Measurements from ENCODE around the gene COL15A1.
A peak's percentile ranks its signal among the peaks of the same experiment; 100 is the strongest.

Gene COL15A1

DNA sequence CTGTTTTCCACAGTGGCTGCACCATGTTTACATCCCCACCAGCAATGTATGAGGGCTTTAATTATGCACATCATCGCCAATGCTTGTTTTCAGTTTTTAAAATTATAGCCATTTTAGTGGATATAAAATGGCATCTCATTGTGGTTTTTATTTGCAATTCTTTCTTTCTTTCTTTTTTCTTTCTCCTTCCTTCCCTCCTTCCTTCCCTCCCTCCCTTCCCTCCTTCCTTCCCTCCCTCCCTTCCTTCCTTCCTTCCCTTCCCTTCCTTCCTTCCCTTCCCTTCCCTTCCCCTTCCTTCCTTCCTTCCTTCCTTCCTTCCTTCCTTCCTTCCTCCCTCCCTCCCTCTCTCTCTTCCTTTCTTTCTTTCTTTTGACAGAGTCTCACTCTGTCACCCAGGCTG, 6.6 kb downstream of the COL15A1 start:
- DNase-seq: no peak

DNA sequence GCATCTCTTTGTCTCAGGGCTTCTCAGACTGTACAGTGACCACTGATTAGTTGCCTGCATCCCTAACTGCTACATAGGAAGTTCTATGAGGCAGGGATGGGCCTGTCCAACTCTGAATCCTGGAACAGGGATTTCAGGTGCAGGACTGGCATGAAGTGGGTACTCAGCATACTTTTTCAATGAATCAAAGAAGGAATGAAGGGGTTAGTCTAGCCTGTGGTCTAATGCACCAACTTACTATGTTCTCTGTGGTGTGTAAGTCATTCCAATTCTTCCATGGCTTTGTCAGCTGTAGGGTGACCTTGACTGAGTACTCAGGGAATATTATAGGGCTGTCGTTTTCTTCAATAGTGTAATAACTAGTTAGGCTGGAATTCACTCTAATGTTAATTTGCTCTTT, 8.3 kb downstream of the COL15A1 start:
- DNase-seq: no peak

DNA sequence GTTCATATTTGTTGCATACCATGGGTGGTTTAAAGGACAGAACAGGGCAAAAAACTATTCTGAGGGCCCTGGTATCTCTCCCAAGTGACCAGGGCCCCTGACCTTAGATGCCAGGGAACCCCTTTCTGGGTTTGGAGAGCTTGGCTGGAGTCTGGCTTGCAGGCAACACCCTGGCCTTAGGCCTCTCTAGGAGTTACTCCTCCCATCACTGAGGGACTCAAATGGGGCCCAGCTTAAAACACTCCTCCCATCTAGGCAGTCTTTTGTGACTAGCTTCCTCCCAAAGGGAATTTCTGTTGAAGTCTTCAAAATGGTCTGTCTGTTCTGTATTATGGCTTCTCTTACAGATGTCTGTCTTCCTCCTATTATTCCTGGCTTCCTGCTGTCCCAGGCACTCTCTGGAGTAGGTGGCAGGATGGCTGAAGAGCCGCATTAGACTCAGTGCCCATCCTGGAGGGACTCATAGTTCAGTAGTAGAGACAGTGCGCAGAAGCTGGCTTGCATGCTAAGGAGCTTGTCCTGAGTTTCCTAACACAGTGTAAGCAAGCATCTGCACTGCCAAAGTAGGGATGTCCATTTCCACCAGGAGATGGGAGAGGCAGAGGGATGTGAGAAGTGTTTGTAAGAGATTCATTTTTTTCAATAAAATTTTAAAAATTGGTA, 10.0 kb downstream of the COL15A1 start:
- no peak for DNase-seq

DNA sequence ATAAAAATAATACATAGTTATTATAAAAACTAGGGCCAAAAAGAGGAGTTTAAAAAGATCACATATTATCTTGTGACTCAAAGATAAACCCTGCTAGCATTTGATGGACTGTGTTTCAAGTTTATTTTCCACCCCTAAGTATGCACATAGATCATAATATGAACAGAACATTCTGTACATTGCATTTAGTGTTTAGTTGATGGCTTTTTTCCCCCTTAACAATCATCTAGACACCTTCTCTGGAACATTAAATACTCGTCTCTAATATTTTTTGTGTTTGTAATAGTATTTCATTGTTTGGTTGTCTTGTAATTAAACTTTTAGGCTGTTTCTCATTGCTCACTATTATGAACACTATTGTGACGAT, 10.5 kb downstream of the COL15A1 start:
- DNase-seq: no peak

DNA sequence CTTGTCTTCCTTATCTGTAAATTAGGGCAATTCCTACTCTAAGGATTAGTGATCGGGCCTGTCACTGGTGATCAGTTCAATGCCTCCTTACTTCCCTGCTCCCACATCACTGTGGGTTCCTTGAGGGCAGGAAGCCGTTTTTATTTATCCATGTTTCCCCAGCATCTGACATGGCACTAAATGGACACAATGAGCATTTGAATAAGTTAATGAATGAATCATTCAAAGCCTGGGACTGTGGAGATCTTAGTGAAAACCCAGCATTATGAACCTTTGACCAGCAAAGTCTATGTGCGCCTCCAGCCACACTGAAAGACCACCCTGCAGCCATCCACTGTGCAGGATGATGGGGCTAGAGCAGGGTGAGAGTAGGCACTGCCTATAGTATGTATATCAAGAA, 11.6 kb downstream of the COL15A1 start:
- DNase-seq: no peak

DNA sequence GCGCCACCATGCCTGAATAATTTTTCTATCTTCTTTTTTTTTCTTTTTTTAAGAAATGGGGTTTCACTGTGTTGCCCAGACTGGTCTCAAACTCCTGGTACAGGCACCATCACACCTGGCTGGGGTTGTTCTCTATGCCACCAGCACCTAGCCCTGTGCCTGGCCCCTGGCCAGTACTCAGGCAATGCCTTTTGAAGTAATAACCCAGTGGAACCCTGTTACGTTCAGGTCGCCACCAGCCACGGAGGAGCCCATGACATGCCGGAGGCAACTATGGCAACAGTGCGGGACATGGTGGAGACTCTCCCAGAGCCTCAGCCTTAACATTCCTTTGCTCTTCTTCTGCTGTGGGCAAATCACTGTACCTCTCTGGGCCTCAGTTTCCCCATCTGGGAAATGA, 14.1 kb downstream of the COL15A1 start:
- no peak for DNase-seq

DNA sequence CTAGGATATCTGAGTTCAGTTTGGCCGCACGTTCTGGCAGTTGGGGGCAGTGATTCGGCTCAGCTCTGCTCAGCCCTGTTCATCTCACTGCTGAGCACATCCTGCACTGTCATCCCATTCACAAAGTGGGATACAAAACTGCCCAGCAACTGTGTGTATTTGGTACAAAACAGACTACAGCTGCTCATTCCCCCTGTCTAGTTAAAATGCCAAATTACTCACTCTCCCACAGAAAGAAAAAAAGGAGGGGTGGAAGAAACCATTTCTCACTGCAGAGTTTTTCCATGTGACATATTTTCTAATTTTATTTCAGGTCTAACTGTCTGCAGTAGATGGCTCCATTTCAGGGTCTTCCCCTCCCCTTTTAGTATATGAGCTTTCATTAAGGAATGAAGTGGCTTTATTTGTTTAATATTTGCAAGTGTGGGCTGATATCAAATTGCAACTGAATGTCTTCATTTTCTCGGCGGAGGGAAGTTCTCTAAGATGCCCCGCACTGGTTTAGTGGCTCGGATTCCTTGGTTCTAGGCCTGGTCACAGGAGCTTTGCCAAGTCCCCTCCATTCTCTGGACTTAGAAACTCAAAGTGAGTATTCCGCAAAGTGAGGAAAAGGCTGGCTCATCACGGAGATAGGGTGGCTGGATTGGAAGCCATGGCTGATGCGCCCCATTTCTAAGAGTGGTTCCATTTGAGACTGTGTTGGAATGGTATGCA, 14.7 kb downstream of the COL15A1 start:
- no peak for DNase-seq

DNA sequence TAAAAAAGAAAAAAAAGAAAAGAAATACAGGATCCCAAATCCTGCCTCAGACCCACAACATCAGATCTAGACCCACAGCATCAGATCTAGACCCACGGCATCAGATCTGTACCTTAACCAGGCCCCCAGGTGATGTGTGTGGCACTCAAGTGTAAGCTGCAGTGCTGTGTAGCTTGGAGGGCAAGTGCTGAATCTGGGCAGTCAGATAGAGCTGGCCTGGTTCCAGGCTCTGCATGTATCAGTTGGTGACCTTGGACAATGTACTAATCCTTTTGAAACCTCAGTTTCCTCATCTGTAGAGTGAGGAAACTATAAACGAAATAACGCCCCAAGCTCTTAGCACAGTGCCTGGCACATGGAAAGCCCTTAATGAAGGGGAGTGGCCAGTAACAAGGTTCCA, 16.7 kb downstream of the COL15A1 start:
- DNase-seq: no peak

DNA sequence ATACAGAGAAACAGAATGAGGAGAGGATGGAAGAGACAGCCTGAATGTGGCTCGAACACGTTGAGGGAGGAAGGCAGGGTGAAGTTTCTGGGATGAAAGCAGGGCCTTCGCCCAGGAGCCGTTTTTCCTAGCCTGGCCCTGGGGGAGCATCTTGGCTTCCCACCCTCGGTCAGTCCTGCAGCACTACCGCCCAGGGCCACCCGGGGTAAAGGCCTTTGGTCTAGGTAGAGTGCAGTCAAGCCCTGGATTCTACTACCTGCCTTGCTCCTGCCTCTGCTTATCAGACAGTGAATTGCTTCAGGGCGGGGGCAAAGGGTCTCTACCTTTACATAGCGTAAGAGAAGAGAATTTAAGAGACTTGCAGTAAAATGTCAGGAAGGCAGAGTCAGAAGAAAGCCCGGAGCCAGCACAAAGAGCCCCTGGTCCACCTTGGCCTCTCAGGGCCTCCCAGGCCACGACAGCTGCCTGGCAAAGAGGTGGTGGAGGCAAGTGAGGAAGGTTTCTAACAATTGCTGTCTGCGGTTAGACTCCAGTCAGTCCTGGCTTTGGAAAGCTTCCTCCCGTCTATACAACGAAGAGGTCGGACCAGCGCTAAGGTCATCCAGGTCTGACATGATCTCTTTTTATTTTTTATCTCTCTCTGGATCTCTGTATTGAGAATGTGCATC, 17.9 kb downstream of the COL15A1 start:
- DNase-seq: no peak

DNA sequence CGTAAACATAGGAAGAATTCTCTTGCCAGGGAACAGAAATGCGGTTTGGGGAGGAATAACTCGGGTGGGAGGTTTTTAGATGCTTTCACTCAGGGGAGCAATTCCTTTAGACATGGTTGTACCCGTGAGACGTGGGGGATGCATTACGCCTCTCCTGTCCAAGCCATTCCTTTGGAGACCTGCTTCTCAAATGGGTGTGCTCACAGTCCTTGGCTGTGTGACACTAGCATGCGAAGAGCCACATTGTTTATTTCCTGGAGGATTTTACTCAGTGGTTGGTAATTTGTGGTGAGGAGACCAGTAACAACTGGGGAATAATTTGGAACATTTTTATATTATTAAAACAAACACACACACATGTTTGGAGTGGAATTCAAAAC, 18.5 kb downstream of the COL15A1 start:
- DNase-seq: no peak

DNA sequence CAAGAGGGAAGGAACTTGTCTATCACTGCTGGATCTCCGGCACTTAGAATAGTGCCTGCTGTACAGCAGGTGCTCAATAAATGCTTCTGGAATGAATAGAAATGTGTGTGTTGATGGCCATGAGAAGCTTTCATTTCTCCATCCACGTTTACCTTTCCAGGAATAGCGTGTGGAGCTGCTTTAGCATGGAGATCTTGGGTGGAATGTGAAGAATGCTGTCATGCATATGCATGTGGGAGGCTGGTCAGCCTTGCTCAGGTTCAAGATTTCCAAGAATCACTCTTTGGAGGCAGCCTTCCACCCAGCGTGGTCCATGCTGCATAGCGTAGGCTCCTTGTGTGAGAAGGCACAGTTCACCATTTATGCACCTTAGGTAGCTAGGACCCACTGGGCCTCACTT, 19.2 kb downstream of the COL15A1 start:
- DNase-seq: no peak

DNA sequence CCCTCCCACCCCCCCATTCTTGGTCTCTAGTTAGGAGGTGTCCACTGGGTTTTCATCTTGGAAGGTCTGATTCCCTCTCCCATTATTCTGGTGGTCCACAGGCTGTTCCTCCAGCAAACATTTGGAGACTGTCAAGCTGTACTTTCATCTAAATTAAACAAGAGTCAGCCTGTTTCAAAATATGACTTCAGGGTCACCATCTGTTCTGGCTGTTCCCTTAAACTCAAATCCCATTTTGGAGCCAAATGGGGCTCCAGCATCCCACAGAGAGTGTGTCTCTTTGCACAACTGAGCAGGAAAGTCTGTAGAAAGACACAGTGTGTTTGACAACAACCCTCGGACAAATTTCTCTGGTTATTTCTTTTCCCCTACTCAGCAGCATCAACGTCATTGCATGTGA, 20.5 kb downstream of the COL15A1 start:
- no peak for DNase-seq

DNA sequence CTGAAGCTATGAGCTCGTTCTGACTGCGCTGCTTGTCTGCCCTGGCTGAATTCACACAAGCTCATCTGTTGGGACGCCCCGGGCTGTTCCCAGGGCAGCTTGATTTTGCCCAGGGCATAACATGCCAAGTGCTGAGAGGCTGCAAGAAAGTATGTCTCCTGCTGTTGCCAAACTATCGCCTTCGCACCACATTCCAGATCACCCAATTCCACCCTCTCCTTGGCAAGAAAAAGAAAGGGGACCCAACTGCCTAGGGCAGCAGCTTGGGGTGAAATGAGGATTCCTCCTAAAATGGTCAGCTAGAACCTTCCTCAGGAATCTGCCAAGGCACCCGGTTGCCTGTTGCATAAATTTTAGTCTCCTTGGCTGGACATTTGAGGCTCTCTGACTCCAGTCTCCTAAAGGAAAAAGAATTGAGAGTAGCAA, 21.2 kb downstream of the COL15A1 start:
- DNase-seq: no peak

DNA sequence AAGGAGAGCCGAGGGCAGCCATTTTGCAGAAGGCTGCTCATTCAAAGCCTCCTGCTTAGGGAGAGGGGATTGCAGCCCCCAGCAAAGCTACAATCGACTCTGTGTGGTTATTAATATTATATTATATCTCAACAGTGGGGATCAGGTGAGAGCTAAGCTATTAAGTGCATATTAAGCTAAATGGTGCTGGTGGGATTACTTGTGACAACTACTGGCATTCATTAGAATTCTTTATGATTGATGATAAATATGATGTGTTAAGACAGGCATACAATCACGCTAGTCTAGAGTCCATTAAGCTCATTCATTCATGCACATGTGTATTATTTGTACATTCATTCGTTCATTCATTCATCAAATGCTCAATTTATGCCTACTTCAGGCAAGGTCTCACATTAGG, 23.0 kb downstream of the COL15A1 start:
- DNase-seq: no peak

DNA sequence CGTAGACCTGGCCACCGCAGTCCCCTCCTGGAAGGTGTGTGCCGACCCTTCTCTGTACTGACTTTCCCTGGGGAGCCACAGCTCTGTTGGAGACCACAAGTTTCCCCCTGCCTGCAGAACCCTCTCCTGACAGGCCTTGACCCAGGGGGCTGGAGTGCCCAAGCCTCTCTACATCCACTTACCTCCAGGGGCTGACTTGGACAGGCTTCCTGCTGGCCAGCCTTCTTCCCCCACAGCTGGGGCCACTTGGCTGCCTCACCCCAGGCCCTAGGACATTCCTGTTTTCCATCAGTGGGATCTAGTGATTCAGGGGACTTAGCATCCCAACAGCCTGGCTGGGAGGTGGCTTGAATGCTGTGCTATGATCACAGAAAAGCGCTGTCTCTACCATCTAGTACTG, 23.6 kb downstream of the COL15A1 start:
- DNase-seq: no peak

DNA sequence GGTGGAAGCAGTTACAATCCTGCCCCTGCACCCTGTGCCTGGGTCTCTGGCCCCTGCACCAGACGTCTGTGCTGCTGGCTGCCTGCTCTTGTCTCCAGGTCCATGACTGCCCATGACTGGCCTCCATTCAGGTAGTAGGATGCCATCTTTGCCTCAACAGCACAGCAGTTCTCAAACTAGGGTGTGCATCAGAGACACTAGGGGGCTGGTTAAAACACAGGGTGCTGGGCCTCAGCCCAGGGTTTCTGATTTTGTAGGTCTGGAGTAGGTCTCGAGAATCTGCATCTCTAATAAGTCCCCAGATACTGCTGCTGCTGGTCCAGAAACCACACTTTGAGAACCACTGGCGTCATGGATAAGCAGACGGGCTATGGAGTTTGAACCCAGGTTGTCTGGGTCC, 24.0 kb downstream of the COL15A1 start:
- no peak for DNase-seq

DNA sequence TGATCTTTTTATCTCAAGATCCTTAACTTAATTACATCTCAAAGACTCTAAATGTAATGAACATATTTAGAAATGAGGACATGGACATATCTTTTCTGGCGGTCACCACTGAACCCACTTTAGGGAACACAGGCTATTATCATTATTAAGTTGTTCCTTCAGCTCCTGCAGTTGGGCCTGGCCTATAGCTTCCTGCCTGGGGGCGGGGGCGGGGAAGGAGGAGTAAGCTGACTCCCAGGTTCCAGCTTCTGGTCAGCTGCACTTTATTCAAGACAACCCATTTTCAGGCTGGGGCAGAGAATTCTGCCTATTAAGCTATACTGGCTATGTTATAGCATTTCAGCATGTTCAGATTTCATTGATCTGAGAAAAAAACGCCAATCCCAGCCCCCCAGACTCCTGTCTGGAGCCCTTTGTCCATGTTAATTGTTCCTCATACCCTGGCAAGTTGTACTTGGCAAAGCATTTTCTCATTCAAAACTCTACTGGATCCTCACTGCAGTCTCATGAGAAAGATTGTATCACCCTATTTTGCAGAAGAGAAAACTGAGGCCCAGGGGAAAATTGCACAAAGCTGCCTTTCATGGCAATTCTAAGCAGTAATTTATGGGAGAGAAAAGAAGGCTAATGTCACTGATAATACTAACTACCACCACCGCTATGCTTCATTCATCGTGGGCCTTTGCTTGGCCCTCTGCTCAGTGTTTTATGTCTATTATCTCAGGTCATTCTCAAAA, 25.1 kb downstream of the COL15A1 start:
- DNase-seq: no peak

DNA sequence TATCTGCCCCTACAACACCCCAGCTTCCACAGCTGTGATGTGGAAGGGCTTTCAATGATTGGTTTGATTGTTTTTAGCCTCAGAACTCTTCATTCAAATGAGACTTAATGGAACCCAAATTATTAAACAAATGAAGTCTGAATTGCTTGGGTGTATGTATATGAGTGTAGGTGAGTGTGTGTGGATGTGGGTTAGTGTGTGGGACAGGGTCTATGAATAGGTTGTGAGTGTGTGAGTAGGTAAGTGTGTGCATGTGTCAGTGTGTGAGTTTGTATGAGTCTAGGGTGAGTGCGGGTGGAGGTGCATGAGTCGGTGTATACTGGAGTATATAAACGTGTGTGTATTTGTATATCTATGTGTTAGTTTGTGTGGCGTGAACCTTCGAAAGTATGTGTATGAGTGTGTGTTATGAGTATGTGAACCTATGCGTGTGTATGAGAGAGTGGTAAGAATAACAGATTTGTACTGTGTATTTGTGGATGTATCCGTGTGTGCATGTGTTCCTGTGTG, 26.9 kb downstream of the COL15A1 start:
- DNase-seq: no peak

DNA sequence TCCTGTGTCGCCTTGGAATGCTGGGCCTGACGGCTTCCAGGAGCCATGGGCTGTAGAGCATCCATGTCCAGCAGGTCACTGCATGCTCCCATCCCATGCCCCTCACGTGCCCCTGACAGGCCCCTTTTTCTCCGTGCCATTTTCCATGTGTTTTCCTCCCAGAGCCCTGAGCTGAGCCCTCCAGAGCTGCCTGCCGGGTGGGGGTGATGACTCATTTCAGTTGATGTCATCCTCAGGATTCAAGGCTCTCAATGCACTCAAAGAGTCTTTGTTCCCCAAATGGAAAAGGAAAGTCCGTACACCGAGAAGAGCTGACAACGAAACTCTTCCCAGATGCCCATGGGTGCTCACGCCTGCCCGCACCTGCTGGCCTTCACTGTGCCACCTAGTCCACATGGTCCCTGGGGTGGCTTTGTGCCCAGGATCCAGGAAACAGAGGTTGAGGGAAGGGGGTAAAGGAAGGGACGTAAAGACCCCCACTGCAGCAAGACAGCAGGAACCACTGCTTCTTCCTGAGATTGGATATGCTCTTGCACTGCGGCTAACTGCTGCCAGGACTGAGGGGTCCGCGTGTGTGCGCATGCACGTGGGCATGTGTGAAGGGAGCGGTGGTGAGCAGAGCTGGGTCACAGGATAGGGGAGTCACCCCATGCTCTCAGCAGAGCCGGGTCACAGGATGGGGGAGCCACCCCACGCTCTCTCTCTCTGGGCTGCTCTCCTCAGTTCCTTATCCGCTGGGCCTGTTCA, 27.6 kb downstream of the COL15A1 start:
- no peak for DNase-seq

DNA sequence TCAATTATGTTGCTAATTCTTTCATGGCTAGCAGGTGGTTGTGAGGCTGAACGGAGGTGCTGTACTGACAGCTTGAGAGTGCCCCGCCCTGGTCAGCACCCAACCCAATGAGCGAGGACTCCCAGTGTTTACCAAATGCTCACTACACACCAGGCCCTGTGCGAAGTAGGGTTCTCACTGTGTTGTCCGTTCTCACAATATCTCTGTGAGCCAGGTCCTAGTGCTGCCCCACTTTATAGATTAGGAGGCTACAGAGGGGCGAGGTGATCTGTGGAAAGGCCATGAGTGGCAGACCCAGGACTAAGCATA, 28.2 kb downstream of the COL15A1 start:
- DNase-seq: no peak

DNA sequence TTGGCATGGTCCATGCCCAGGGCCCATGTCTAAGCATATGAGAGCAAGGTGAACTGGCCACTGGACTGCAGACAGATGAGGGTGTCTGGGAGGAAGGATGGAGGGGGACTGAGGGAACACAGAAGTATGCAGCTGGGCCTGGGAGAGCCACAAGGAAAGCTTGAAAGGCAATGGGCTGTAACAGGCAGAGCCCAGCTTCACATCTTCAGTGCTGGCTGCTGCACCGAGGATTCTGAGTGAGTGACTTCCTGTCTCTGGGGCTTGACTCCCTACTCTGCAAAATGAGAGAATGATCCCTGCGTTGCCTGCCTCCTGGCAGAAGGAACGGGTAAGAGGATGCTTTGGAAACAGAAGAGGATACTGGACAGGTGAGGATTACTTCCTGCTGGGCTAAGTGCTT, 29.0 kb downstream of the COL15A1 start:
- peak; percentile 5 for DNase-seq

DNA sequence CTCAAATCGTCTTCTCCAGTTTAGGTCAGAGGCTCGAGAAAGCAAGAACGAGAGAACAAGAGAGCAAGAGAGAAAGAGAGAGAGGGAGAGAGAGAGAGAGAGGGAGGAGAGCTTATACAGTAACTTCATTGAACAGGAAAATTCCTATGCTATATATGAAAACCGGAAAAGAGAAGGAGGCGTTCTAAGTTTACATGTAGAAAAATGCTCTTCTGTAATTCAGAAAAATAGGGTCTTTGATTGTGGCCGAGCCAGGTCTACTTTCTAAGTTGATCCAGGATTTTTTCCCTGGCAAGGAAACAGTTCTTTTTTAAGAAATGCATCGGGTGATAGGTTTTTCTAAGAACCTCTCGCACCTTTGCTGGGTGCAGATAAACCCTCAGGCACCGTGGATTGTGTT, 29.5 kb downstream of the COL15A1 start:
- no peak for DNase-seq

DNA sequence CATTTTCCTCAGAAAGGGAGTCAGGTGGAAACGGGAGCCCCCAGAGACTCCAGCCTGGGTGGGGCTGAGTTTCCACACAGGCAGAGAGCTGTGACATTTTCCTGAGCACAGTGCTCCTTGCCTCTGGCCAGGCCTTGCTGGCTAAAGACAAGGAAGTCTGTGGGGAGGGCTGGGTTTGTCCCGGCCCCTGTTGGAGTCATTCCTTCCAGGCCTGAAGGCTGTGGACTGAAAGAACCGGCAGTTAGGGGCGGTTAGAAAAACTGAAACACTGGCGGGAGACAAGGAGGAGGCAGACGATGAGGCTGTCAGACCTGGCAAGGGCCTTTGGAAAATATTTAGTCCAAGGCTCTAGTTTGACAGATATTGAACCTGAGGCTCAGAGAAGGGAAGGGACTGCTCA, 29.9 kb downstream of the COL15A1 start:
- DNase-seq: no peak
